Pancreas (tissue), 10 donors: Measurements from ENCODE around the gene ST6GALNAC2. TPM values are rescaled to one million over a fixed set of nuclear protein-coding genes. Genes with fewer than 3 reads are reported as not detected.
"Not testable (repeated sequence)": the region's sequence is repeated elsewhere in the genome, so short reads cannot be mapped to it uniquely, and the experiment has no call there.

Experiments
- ATAC-seq, 4 donors: fragments of 200-7000 bp; cut with Tn5 transposase; one replicate each; pipeline versions ENCODE4 v1.8.0 to v1.9.1; 2020; ENCODE audit warnings: mild to moderate bottlenecking in 4 of 4, moderate library complexity in 4 of 4
- DNase-seq, 6 donors: peaks; one replicate each; pipeline ENCODE4 v3.0.0-alpha.2; 2020
- FAIRE-seq: peaks from 2 replicates; lab custom pipeline; 2012; peaks lifted over from hg19 to GRCh38; lab: Jason Lieb, UNC
- H3K27ac ChIP-seq, 4 donors: fragments of 200-600 bp; sonication (generic); 1 replicate in 3 of 4; 2 replicates in 1 of 4; pipeline versions ENCODE4 v1.5.0 to v1.8.0; 2020
- H3K27me3 ChIP-seq, 4 donors: fragments of 200-600 bp; one replicate each; pipeline ENCODE4 v1.8.0; 2021
- H3K36me3 ChIP-seq, 3 donors: fragments of 200-600 bp; sonication (generic) in 1 of 3; one replicate each; pipeline versions ENCODE4 v1.5.0 to v1.8.0; 2020 to 2021
- H3K4me1 ChIP-seq, 3 donors: fragments of 200-600 bp; one replicate each; pipeline ENCODE4 v1.8.0; 2021
- H3K4me3 ChIP-seq, 4 donors: fragments of 200-600 bp; sonication (generic) in 2 of 4; one replicate each; pipeline versions ENCODE4 v1.5.0 to v1.8.0; 2020 to 2021
- H3K9me3 ChIP-seq, 4 donors: fragments of 200-600 bp; one replicate each; pipeline ENCODE4 v1.8.0; 2021
- WGBS, 2 donors: extraction: QIAGEN DNeasy Blood & Tissue Kit; methylation state at CpG; one replicate each; pipeline ENCODE4 v1.1.7; 2013; 5-methylcytosine and 5-hydroxymethylcytosine counted together
- intact Hi-C, 3 donors: fragments of 100-400 bp; cut with DNase I; formaldehyde crosslinking; loops; one replicate each; pipeline versions ENCODE4 v1.11.1 to v1.14.2; 2022
- polyA plus RNA-seq, 2 donors: library from polyadenylated mRNA; stranded (reverse); fragments of 200-250 nt; gene quantifications; one replicate each; pipeline ENCODE4 v1.2.3, GENCODE V29; 2013
- total RNA-seq, 6 donors: library from RNA; stranded (reverse); fragmentation: NEBNext Ultra II Directional in 4 of 6; extraction: Animal tissue kit (Norgen Biotek cat#: 25700) in 4 of 6; gene quantifications; one replicate each; pipeline versions ENCODE4 v1.2.1 to v1.2.4, GENCODE V29; 2021 to 2023
- TF ChIP-seq, protein P1 (sequence below), 4 donors: fragments of 200-600 bp; sonication (generic) in 3 of 4; IDR thresholded peaks; one replicate each; pipeline versions ENCODE4 v1.5.0 to v1.8.0; 2021; ENCODE audit warnings: antibody characterized with exemption in 4 of 4
- donor health status: healthy with polysubstance abuse.
- donor health status: DM: no; HTN: no; CAD: no; lungs with moderate emphysema.
- donor health status: DM: no; HTN: no; CAD: no.
- donor health status: control.
- donor health status: control.
- donor health status: Bipolar disorder and iron deficiency.
- donor health status: DM: yes; HTN: yes; CAD: no.
- donor health status: DM: no; HTN: no; CAD: no.
- donor health status: DM: no; HTN: no; CAD: no.
- donor health status: DM: yes; HTN: yes; CAD: no.

The ST6GALNAC2 gene
- total and polyA plus RNA-seq, 8 donors, result 5.0 to 15.0 (median 6.9) TPM

DNA sequence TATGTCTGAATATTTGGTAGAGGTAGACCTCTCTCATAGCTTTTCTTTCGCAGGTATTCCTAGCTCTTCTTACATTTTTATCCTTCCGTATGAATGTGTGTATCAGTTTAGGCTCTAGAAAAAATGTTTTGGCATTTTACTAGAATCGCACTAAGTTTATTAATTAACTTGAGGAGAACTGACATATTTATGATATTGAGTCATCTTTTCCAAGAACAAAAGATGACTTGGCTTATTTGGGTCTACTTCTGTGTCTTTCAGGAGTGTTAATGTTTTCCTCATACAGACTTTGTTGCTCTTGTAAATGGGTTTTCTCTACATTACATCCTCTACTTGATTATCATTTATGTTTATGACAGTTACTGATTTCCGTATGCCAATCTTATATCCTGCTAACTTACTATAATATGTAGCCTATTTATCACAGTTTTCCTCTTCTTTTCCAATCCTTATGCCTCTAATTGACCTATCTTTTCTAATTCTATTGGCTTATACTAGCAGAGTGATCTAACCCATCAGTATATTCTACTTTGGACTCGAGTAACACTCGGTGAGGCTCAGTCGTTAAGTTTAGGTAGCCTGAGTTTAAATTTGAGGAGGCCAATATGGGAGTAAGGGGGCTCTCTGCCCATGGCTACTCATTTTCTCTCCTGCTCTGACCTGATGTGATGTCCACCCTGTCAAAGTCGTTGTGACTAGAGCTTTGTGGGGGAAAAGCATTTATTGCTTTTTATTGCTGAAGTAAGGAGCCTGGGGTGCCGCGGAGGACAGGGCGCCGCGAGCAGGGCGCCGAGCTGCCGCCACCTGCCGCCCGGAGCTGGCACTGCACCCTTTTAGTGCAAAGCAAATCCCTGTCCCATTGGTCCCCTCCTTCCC, 37.8 kb upstream of the ST6GALNAC2 start:
- peak; percentile 95 to 99 (median 98) for ATAC-seq
- H3K9me3 ChIP-seq, result no peaks in the 10 kb centered on the region
- WGBS, 2 donors, result 20 to 24% methylated on average over 18 of the region's 18 CpGs
- H3K36me3 ChIP-seq, result no peaks in the 10 kb centered on the region
- intact Hi-C loops, result loop anchor here in 1 of 3 donors (10.0 kb wide), 1 partner anchor 99 kb away; no protein-coding TSS in a partner anchor
- TF ChIP-seq, protein P1, sequence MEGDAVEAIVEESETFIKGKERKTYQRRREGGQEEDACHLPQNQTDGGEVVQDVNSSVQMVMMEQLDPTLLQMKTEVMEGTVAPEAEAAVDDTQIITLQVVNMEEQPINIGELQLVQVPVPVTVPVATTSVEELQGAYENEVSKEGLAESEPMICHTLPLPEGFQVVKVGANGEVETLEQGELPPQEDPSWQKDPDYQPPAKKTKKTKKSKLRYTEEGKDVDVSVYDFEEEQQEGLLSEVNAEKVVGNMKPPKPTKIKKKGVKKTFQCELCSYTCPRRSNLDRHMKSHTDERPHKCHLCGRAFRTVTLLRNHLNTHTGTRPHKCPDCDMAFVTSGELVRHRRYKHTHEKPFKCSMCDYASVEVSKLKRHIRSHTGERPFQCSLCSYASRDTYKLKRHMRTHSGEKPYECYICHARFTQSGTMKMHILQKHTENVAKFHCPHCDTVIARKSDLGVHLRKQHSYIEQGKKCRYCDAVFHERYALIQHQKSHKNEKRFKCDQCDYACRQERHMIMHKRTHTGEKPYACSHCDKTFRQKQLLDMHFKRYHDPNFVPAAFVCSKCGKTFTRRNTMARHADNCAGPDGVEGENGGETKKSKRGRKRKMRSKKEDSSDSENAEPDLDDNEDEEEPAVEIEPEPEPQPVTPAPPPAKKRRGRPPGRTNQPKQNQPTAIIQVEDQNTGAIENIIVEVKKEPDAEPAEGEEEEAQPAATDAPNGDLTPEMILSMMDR (IDR thresholded peaks at IDR 0.05), result peak; percentile 85 to 95 (median 94)
- no peaks in the 10 kb centered on the region for H3K27me3 ChIP-seq
- no peak overlapping the region for H3K4me3 ChIP-seq
- H3K27ac ChIP-seq, result no peak overlapping the region
- peak; percentile 56 to 95 (median 78) for DNase-seq
- H3K4me1 ChIP-seq, result no peaks in the 10 kb centered on the region
- FAIRE-seq, result no peak

DNA sequence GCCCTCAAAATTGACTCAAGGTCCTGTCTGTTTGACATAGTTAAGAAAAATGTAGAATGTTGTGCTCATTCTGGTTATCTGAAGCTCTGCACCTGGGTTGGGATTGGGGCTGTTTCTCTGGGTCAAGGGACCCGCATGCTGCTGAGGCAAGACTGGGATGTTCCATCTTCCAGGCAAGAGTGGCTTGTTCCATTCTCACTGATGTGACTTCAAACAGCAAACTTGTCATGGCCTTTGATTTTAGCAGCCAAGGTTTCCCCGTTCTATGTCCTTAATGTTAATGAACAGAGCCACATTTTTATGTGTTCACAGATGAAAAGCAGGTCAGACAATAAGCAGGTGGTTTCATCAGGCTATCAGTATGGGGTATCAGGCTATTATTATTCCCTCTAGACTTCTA, 32.2 kb upstream of the ST6GALNAC2 start:
- H3K27ac ChIP-seq, result no peak overlapping the region
- FAIRE-seq (no peak), DNase-seq (no peak), ATAC-seq (no peak)
- TF ChIP-seq, protein P1 (IDR thresholded peaks at IDR 0.05), result no peak
- H3K4me3 ChIP-seq, result no peak overlapping the region
- H3K4me1 ChIP-seq, result no peaks in the 10 kb centered on the region
- WGBS, 2 donors, result 81 to 83% methylated on average over 2 of the region's 2 CpGs
- no peaks in the 10 kb centered on the region for H3K9me3 ChIP-seq
- intact Hi-C loops, result no loop called here
- H3K27me3 ChIP-seq, result no peaks in the 10 kb centered on the region
- H3K36me3 ChIP-seq, result no peaks in the 10 kb centered on the region

DNA sequence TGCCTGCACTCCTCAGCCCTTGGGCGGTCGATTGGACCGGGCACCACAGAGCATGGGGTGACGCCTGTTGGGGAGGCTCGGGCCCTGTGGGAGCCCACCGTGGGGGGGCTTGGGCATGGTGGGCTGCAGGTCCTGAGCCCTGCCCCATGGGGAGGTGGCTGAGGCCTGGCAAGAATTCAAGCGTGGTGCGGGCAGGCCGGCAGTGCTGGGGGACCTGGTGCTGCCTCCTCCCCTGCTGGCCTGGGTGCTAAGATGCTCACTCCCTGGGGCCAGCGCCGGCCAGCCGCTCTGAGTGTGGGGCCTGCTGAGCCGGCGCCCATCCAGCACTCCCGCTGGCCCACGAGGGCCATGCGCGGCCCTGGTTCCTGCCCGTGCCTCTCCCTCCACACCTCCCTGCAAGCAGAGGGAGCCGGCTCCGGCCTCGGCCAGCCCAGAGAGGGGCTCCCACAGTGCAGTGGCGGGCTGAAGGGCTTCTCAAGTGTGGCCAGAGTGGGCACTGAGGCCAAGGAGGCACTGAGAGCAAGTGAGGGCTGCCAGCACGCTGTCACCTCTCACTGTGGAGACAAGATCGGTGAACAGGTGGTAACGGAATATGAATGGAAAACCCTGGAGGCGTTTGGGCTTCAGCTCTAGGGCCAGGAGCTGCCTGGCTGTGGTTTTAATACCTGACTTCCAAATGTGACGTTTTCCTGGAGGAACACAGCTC, 29.4 kb upstream of the ST6GALNAC2 start:
- 86 to 91% methylated on average over 23 to 28 of the region's 28 CpGs for WGBS, 2 donors
- no peak for ATAC-seq

DNA sequence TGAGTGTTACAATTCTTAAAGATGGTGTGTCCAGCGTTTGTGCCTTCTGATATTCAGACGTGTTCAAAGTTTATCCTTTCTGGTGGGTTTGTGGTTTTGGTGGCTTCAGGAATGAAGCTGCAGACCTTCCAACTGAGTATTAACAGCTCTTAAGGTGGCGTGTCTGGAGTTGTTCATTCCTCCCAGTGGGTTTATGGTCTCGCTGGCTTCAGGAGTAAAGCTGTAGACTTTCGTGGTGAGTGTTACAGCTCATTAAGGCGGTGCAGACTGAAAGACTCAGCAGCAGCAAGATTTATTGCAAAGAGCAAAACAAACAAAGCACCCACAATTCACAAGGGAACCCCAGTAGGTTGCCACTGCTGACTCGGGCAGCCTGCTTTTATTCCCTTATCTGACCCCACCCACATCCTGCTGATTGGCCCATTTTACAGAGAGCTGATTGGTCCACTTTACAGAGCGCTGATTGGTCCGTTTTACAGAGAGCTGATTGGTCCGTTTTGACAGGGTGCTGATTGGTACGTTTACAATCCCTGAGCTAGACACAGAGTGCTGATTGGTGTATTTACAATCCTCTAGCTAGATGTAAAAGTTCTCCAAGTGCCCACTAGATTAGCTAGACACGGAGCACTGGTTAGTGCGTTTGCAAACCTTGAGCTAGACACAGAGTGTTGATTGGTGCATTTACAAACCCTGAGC, 28.6 kb upstream of the ST6GALNAC2 start:
- 82 to 84% methylated on average over 13 of the region's 13 CpGs for WGBS, 2 donors

More for the DNA sequence above, 29.4 kb upstream of the ST6GALNAC2 start:
- Histone ChIP-seq H3K27me3 (no peaks in the 10 kb centered on the region), H3K9me3 (no peaks in the 10 kb centered on the region), H3K27ac (no peak overlapping the region), H3K4me1 (no peaks in the 10 kb centered on the region), H3K4me3 (no peak overlapping the region), H3K36me3 (no peaks in the 10 kb centered on the region)
- DNase-seq, result no peak
- FAIRE-seq, result no peak
- TF ChIP-seq, protein P1 (IDR thresholded peaks at IDR 0.05), result no peak
- intact Hi-C loops, result no loop called here

More for the DNA sequence above, 28.6 kb upstream of the ST6GALNAC2 start:
- FAIRE-seq, intact Hi-C loops, H3K4me3 ChIP-seq, H3K9me3 ChIP-seq, H3K4me1 ChIP-seq, H3K27me3 ChIP-seq, H3K36me3 ChIP-seq, DNase-seq, ATAC-seq, H3K27ac ChIP-seq: not testable (repeated sequence)
